NCI-H1436 treated with DMSO at 0.1 percent for 48 hours (cell line): ENCODE results near the gene PPP1R14C.

Experiments
- DNase-seq: peaks from one replicate; lab custom pipeline; 2025; lab: John Stamatoyannopoulos, UW

PPP1R14C gene

GRCh38 chr6:150296890-150297289 is 154.0 kb downstream of the PPP1R14C start:
- DNase-seq, result no peak

- no peak for DNase-seq
Observed at GRCh38 chr6:150297327-150298029, 154.6 kb downstream of the PPP1R14C start.

DNA sequence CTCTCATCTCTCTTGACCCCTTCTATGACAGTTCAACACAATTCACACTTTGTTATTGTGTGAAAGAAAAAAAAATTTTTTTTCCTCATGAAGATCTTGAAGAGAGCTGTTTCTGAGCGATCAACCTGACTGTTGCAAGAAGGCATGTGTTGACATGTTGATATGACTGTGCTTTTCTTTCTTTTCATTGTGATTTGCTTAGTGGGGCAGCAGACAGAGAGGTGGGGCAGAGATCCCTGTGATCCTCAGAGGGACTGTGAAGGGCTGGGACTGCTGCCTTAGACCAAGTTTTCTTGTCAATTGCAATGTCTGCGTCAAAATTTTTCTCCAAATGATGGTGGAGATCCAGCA is 155.2 kb downstream of the PPP1R14C start:
- DNase-seq, result no peak

- no peak for DNase-seq
Observed at GRCh38 chr6:150298676-150299075, 155.8 kb downstream of the PPP1R14C start.
